ENCODE measurements around the gene ARSH. TPM values are rescaled to one million over a fixed set of nuclear protein-coding genes. Genes with fewer than 3 reads are reported as not detected.
"Not testable (repeated sequence)": the region's sequence is repeated elsewhere in the genome, so short reads cannot be mapped to it uniquely, and the experiment has no call there.

The ARSH gene
- total RNA-seq, 1 experiment from 2014 or later, result not detected

DNA sequence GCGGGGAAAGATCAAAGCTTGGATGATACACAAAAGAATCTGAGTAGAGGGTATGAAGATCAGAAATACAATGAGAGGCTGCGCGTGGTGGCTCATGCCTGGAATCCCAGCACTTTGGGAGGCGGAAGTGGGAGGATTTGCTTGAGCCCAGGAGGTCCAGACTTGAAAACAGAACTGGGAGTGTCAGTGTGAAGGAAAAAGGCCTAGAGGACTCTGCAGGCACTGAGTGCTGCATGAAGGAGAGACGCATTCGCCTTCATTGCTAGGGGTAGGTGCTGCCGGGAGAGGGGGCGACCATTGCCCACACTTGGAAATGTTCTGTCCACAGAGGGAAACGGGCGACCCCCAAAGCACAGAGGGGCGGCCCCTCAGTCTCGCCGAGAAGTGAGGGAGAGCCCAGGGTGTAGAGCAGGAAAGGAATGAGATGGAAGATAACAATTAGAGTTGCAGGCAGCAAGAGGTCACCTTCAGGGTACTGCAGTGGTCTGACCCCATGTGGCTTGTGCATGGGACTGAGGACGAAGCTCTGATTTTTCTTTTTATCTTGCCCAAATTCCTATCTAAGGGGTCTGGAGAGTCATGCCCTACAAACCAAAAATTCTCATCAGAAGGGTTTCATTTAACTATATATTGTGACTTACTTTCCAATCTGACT lies 45.4 kb upstream of the ARSH start:
- H3K27ac ChIP-seq (ENCODE audit: low read length), result no peak overlapping the region
- no peaks in the 10 kb centered on the region for H3K9me3 ChIP-seq (ENCODE audit: low read length)
- BruUV-seq (replicated peaks), result no TSS peak
- no peak overlapping the region for H3K4me2 ChIP-seq (ENCODE audit: low read length)
- no peak overlapping the region for H3K4me3 ChIP-seq (ENCODE audit: low read length)
- H3K9me2 ChIP-seq (replicated peaks; ENCODE audit: low read length), result no peaks in the 10 kb centered on the region
- TF ChIP-seq, protein P1, sequence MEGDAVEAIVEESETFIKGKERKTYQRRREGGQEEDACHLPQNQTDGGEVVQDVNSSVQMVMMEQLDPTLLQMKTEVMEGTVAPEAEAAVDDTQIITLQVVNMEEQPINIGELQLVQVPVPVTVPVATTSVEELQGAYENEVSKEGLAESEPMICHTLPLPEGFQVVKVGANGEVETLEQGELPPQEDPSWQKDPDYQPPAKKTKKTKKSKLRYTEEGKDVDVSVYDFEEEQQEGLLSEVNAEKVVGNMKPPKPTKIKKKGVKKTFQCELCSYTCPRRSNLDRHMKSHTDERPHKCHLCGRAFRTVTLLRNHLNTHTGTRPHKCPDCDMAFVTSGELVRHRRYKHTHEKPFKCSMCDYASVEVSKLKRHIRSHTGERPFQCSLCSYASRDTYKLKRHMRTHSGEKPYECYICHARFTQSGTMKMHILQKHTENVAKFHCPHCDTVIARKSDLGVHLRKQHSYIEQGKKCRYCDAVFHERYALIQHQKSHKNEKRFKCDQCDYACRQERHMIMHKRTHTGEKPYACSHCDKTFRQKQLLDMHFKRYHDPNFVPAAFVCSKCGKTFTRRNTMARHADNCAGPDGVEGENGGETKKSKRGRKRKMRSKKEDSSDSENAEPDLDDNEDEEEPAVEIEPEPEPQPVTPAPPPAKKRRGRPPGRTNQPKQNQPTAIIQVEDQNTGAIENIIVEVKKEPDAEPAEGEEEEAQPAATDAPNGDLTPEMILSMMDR (conservative IDR thresholded peaks at IDR 0.05; ENCODE audit: low read depth, low read length), result no peak
- TF ChIP-seq EZH2phosphoT487 (IDR thresholded peaks at IDR 0.05; ENCODE audit: borderline replicate concordance, low read length) (no peak), EZH2 (IDR thresholded peaks at IDR 0.05; ENCODE audit: low read length, unreplicated experiment) (no peak)
- intact Hi-C loops (cut with micrococcal nuclease), result no loop called here
- no peak overlapping the region for H2AFZ ChIP-seq (ENCODE audit: low read length)
- H3K4me1 ChIP-seq (ENCODE audit: insufficient read depth, low read length), result no peaks in the 10 kb centered on the region
- H3K9ac ChIP-seq (ENCODE audit: low read length), result no peak overlapping the region
- H3F3A ChIP-seq (ENCODE audit: low read length, unreplicated experiment), result no peaks in the 10 kb centered on the region
- CTCF ChIA-PET, result no interaction called here
- no peaks in the 10 kb centered on the region for H4K20me1 ChIP-seq (ENCODE audit: low read length)
- ATAC-seq, result no peak
- H3K36me3 ChIP-seq (ENCODE audit: low read depth, low read length), result no peaks in the 10 kb centered on the region
- POLR2A ChIA-PET (ENCODE audit: unreplicated experiment), result no interaction called here
- no peaks in the 10 kb centered on the region for H3K79me2 ChIP-seq (ENCODE audit: low read length)
- no peaks in the 10 kb centered on the region for H3K27me3 ChIP-seq (ENCODE audit: low read length)
- no peak for DNase-seq

DNA sequence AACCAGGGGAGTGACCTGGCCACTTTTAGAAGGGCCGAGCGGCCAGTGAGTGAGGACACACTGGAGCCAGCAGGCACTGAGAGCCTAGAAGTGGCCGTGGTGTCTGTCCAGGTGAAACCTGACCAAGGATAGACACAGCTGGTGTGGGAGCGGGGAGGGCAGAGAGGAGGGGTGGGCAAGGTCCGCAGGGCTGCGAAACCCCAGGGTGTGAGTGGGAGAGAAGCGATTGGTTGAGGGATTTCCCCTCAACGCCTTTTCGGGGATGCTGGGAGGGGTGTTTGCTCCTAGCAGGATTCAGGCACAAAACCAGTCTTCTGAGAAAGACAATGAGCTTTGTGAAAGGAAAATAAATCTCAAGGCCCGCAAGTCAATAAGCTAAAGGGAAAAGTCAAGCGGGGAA lies 44.0 kb upstream of the ARSH start:
- TF ChIP-seq EZH2phosphoT487 (IDR thresholded peaks at IDR 0.05; ENCODE audit: borderline replicate concordance, low read length), result no peak
- TF ChIP-seq, protein P1 (conservative IDR thresholded peaks at IDR 0.05; ENCODE audit: low read depth, low read length), result no peak
- TF ChIP-seq EZH2 (IDR thresholded peaks at IDR 0.05; ENCODE audit: low read length, unreplicated experiment), result no peak
- H3K79me2 ChIP-seq (ENCODE audit: low read length), result no peaks in the 10 kb centered on the region
- no peaks in the 10 kb centered on the region for H3K27me3 ChIP-seq (ENCODE audit: low read length)
- ATAC-seq (no peak), DNase-seq (no peak)
- no peak overlapping the region for H3K4me3 ChIP-seq (ENCODE audit: low read length)
- intact Hi-C loops (cut with micrococcal nuclease), result no loop called here
- no peaks in the 10 kb centered on the region for H3K4me1 ChIP-seq (ENCODE audit: insufficient read depth, low read length)
- ChIA-PET POLR2A (ENCODE audit: unreplicated experiment) (no interaction called here), CTCF (no interaction called here)
- H4K20me1 ChIP-seq (ENCODE audit: low read length), result no peaks in the 10 kb centered on the region
- no peak overlapping the region for H2AFZ ChIP-seq (ENCODE audit: low read length)
- H3K9me3 ChIP-seq (ENCODE audit: low read length), result no peaks in the 10 kb centered on the region
- no peaks in the 10 kb centered on the region for H3F3A ChIP-seq (ENCODE audit: low read length, unreplicated experiment)
- H3K9me2 ChIP-seq (replicated peaks; ENCODE audit: low read length), result no peaks in the 10 kb centered on the region
- no peaks in the 10 kb centered on the region for H3K36me3 ChIP-seq (ENCODE audit: low read depth, low read length)
- no peak overlapping the region for H3K4me2 ChIP-seq (ENCODE audit: low read length)
- H3K9ac ChIP-seq (ENCODE audit: low read length), result no peak overlapping the region
- no TSS peak for BruUV-seq (replicated peaks)
- H3K27ac ChIP-seq (ENCODE audit: low read length), result no peak overlapping the region

DNA sequence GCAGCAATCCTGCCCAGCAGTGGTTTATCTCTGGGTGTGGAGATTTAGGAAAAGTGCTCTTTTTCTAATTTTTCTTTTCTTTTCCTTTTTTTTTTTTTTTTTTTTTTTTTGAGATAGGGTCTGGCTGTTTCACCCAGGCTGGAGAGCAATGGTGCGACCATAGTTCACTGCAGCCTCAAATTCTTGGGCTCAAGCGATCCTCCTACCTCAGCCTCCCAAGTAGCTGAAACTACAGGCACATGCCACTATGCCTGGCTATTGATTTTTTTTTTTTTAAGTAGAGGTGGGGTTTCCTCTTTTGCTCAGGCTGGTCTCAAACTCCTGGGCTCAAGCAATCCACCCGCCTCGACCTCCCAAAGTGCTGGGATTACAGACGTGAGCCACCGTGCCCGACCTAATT lies 42.9 kb upstream of the ARSH start:
- H3F3A ChIP-seq (ENCODE audit: low read length, unreplicated experiment); H3K4me3 ChIP-seq (ENCODE audit: low read length); H3K27me3 ChIP-seq (ENCODE audit: low read length); H3K9me3 ChIP-seq (ENCODE audit: low read length); H3K9me2 ChIP-seq (replicated peaks; ENCODE audit: low read length); DNase-seq; POLR2A ChIA-PET (ENCODE audit: unreplicated experiment); H3K27ac ChIP-seq (ENCODE audit: low read length); H3K79me2 ChIP-seq (ENCODE audit: low read length); H3K9ac ChIP-seq (ENCODE audit: low read length); H4K20me1 ChIP-seq (ENCODE audit: low read length); BruUV-seq (replicated peaks); ATAC-seq; H3K4me2 ChIP-seq (ENCODE audit: low read length); H2AFZ ChIP-seq (ENCODE audit: low read length); H3K36me3 ChIP-seq (ENCODE audit: low read depth, low read length); CTCF ChIA-PET; H3K4me1 ChIP-seq (ENCODE audit: insufficient read depth, low read length); intact Hi-C loops (cut with micrococcal nuclease): not testable (repeated sequence)

DNA sequence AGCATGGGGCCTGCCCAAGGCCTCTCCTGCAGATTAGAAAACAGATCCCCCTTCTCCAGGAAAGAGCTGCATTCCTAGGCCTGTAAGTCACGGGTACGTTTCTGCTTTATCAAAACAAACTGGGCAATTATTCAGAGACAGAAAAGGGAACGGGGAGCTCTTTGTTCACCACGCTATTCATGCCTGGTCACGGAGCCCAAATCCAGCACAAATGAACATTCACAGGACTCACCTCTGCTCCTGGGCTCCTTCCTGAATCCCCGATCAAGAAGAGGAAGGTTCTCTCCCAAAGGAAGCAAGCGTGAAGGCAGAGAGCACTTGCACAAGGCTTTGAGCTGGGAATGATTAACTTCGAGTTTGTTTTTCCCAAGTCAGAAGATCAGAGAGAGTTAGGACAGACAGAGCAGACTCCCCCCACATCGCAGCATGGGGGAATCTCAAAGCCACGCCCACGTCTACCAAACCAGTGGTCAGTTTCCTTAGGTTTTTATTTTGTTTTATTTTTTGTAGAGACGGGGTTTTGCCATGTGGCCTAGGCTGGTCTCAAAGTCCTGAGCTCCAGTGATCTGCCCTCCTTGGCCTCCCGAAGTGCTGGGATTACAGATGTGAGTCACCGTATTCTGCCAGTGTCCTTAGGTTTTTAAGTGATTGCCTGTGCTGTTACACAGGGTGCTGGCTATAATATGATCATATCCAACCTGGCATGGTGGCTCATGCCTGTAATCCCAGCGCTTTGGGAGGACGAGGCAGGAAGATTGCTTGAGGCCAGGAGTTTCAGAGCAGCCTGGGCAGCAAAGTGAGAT lies 42.2 kb upstream of the ARSH start:
- H3K9me3 ChIP-seq (ENCODE audit: low read length); H3K27me3 ChIP-seq (ENCODE audit: low read length); H3K36me3 ChIP-seq (ENCODE audit: low read depth, low read length); H3K9ac ChIP-seq (ENCODE audit: low read length); H3K27ac ChIP-seq (ENCODE audit: low read length); POLR2A ChIA-PET (ENCODE audit: unreplicated experiment); H3K79me2 ChIP-seq (ENCODE audit: low read length); intact Hi-C loops (cut with micrococcal nuclease); BruUV-seq (replicated peaks); H4K20me1 ChIP-seq (ENCODE audit: low read length); H3K4me1 ChIP-seq (ENCODE audit: insufficient read depth, low read length); DNase-seq; H2AFZ ChIP-seq (ENCODE audit: low read length); H3K9me2 ChIP-seq (replicated peaks; ENCODE audit: low read length); H3K4me3 ChIP-seq (ENCODE audit: low read length); CTCF ChIA-PET; ATAC-seq; H3K4me2 ChIP-seq (ENCODE audit: low read length); H3F3A ChIP-seq (ENCODE audit: low read length, unreplicated experiment): not testable (repeated sequence)

Data from PC-3 (cell line).